Stomach (tissue), 9 donors: ENCODE results near the gene GPC5. TPM values are rescaled to one million over a fixed set of nuclear protein-coding genes. Genes with fewer than 3 reads are reported as not detected.
A peak's percentile ranks its signal among the peaks of the same experiment; 100 is the strongest.

ENCODE experiments used
- DNase-seq, 2 donors: peaks; one replicate each; pipeline versions ENCODE4 v3.0.0 to v3.0.0-alpha.2; 2013 to 2019
- H3K27ac ChIP-seq, 5 donors: fragments of 200-600 bp in 4 of 5; sonication (generic) in 4 of 5; one replicate each; pipeline ENCODE4 v1.5.1; 2013 to 2019; ENCODE audit warnings: mild to moderate bottlenecking in 1 of 5, moderate library complexity in 1 of 5
- H3K27me3 ChIP-seq, 3 donors: fragments of 200-600 bp; sonication (generic); one replicate each; pipeline ENCODE4 v1.5.1; 2017 to 2019; ENCODE audit warnings: mixed run types in 1 of 3
- H3K36me3 ChIP-seq, 4 donors: fragments of 200-600 bp; sonication (generic); 1 replicate in 3 of 4; 2 replicates in 1 of 4; pipeline ENCODE4 v1.5.1; 2016 to 2019
- H3K4me1 ChIP-seq, 4 donors: fragments of 200-600 bp; sonication (generic); one replicate each; pipeline ENCODE4 v1.5.1; 2016 to 2019
- H3K4me3 ChIP-seq, 4 donors: fragments of 200-600 bp; sonication (generic) in 3 of 4; one replicate each; pipeline ENCODE4 v1.5.1; 2016 to 2019; ENCODE audit warnings: mild to moderate bottlenecking in 1 of 4
- H3K9me3 ChIP-seq, 4 donors: fragments of 200-600 bp; sonication (generic); one replicate each; pipeline ENCODE4 v1.5.1; 2016 to 2019
- CTCF ChIP-seq, 7 experiments: fragments of 450-650 bp in 4 of 7; fragments of 200-600 bp in 3 of 7; sonication (generic) in 3 of 7; IDR thresholded peaks; one replicate each; pipeline ENCODE4 v1.5.1; 2016 to 2019; ENCODE audit warnings: antibody characterized with exemption in 7 of 7, control low read depth in 2 of 7, mild to moderate bottlenecking in 1 of 7
- EP300 ChIP-seq: sonication (generic); formaldehyde crosslinking; IDR thresholded peaks from one replicate; pipeline ENCODE4 v1.6.1; 2017; ENCODE audit warnings: antibody characterized with exemption
- POLR2A ChIP-seq, 4 donors: fragments of 450-650 bp; IDR thresholded peaks; one replicate each; pipeline ENCODE4 v1.6.1; 2016; ENCODE audit warnings: antibody characterized with exemption in 4 of 4, control low read depth in 2 of 4, mild to moderate bottlenecking in 1 of 4, moderate library complexity in 1 of 4
- POLR2AphosphoS5 ChIP-seq, 3 donors: sonication (generic); formaldehyde crosslinking; IDR thresholded peaks; one replicate each; pipeline ENCODE4 v1.6.1; 2016; ENCODE audit warnings: antibody characterized with exemption in 3 of 3
- WGBS, 5 donors: extraction: QIAGEN DNeasy Blood & Tissue Kit in 3 of 5; methylation state at CpG; one replicate each; pipeline versions ENCODE4 v1.1.5 to v1.1.7; 2013 to 2018; 5-methylcytosine and 5-hydroxymethylcytosine counted together
- intact Hi-C: fragments of 100-400 bp; cut with DNase I; formaldehyde crosslinking; loops from one replicate; pipeline ENCODE4 v1.15.1; 2023; ENCODE audit warnings: low total_unique reads
- polyA plus RNA-seq, 3 donors: library from polyadenylated mRNA; stranded (reverse); fragments of 200-250 nt; gene quantifications; one replicate each; pipeline ENCODE4 v1.2.3, GENCODE V29; 2013
- total RNA-seq, 5 donors: library from RNA; depleted of rRNA; stranded (reverse); fragments of >200 nt; gene quantifications; one replicate each; pipeline versions ENCODE4 v1.1.0 to v1.2.3, GENCODE V29; 2014 to 2016
- donor health status: healthy with polysubstance abuse.
- donor health status: Bipolar disorder and iron deficiency.
- donor health status: healthy.

GPC5 gene
- total and polyA plus RNA-seq, 8 donors: 0.87 to 2.8 TPM; not detected in 6

- Histone ChIP-seq H3K36me3 (no peaks in the 10 kb centered on the region), H3K27ac (no peak overlapping the region), H3K4me3 (no peak overlapping the region), H3K4me1 (no peaks in the 10 kb centered on the region), H3K9me3 (peaks cover 0 to 6% (median 0%) of the 10 kb centered on the region in 4 donors), H3K27me3 (no peaks in the 10 kb centered on the region)
- DNase-seq: peak in 1 of 2 donors; percentile 59
- intact Hi-C loops: no loop called here
- TF ChIP-seq EP300: no peak
- TF ChIP-seq CTCF (IDR thresholded peaks at IDR 0.05): no peak
- no peak for TF ChIP-seq POLR2AphosphoS5 (IDR thresholded peaks at IDR 0.05)
- TF ChIP-seq POLR2A (IDR thresholded peaks at IDR 0.05): no peak
Observed at GRCh38 chr13:92255526-92255925, 857.1 kb downstream of the GPC5 start.

DNA sequence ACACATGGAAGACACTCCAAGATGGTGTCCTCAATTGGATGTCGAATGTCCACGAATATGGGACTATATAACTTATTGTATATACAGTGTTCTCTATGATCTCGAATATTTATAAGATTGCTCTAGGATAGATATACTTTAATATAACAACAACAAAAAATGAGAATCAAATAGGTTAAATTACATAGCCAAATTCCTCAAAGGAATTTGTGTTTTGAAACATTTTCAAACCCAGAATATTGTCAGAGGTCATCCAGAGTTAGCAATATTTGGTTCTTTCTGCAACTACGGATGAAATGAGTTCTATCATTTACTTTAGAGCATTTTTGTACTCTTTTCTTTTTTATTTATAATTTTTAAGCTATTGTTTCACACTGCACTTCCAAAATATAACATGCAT is 857.8 kb downstream of the GPC5 start:
- no peaks in the 10 kb centered on the region for H3K27me3 ChIP-seq
- 76 to 82% (median 80%) methylated on average over 4 of the region's 4 CpGs for WGBS, 5 donors

GRCh38 chr13:92259046-92259445 is 860.6 kb downstream of the GPC5 start:
- Histone ChIP-seq H3K36me3 (no peaks in the 10 kb centered on the region), H3K4me3 (no peak overlapping the region), H3K27ac (no peak overlapping the region), H3K27me3 (no peaks in the 10 kb centered on the region), H3K9me3 (no peaks in the 10 kb centered on the region), H3K4me1 (no peaks in the 10 kb centered on the region)
- WGBS, 5 donors: 49 to 74% (median 59%) methylated on average over 1 of the region's 1 CpG
- DNase-seq: no peak
- TF ChIP-seq EP300 (no peak), POLR2A (IDR thresholded peaks at IDR 0.05) (no peak), CTCF (IDR thresholded peaks at IDR 0.05) (no peak), POLR2AphosphoS5 (IDR thresholded peaks at IDR 0.05) (no peak)
- intact Hi-C loops: no loop called here

More for the DNA sequence above, 857.8 kb downstream of the GPC5 start:
- DNase-seq: no peak
- Histone ChIP-seq H3K4me3 (no peak overlapping the region), H3K4me1 (no peaks in the 10 kb centered on the region), H3K9me3 (peaks cover 0 to 4% (median 0%) of the 10 kb centered on the region in 4 donors), H3K27ac (no peak overlapping the region), H3K36me3 (no peaks in the 10 kb centered on the region)
- TF ChIP-seq EP300 (no peak), CTCF (IDR thresholded peaks at IDR 0.05) (no peak), POLR2A (IDR thresholded peaks at IDR 0.05) (no peak), POLR2AphosphoS5 (IDR thresholded peaks at IDR 0.05) (no peak)
- intact Hi-C loops: no loop called here

GRCh38 chr13:92259523-92259922 is 861.1 kb downstream of the GPC5 start:
- Histone ChIP-seq H3K4me3 (no peak overlapping the region), H3K4me1 (no peaks in the 10 kb centered on the region), H3K9me3 (no peaks in the 10 kb centered on the region), H3K36me3 (no peaks in the 10 kb centered on the region), H3K27ac (no peak overlapping the region), H3K27me3 (no peaks in the 10 kb centered on the region)
- intact Hi-C loops: no loop called here
- WGBS, 5 donors: 59 to 74% (median 64%) methylated on average over 1 of the region's 1 CpG
- TF ChIP-seq EP300: no peak
- no peak for TF ChIP-seq POLR2A (IDR thresholded peaks at IDR 0.05)
- no peak for TF ChIP-seq POLR2AphosphoS5 (IDR thresholded peaks at IDR 0.05)
- TF ChIP-seq CTCF (IDR thresholded peaks at IDR 0.05): no peak
- DNase-seq: no peak
